SU-DHL-6 (cell line): ENCODE measurements around the gene SUPT4H1.
"Not testable (repeated sequence)": the region's sequence is repeated elsewhere in the genome, so short reads cannot be mapped to it uniquely, and the experiment has no call there.

Experiments used
- H2AFZ ChIP-seq: fragments of 200-600 bp; sonication (generic); 2 replicates; pipeline ENCODE4 v1.6.1; 2014; ENCODE audit warnings: low read depth, mild to moderate bottlenecking, moderate library complexity, mixed read lengths, antibody characterized with exemption, low read length; ENCODE audit not compliant: severe bottlenecking
- H3F3A ChIP-seq: fragments of 200-600 bp; shearing (Covaris generic); 2 replicates; pipeline ENCODE4 v1.6.0; 2016; ENCODE audit warnings: antibody characterized with exemption, mild to moderate bottlenecking; ENCODE audit not compliant: insufficient read depth
- H3K27ac ChIP-seq: fragments of 200-600 bp; sonication (generic); 2 replicates; pipeline ENCODE4 v1.5.1; 2016; ENCODE audit warnings: low read depth, mild to moderate bottlenecking, low read length, moderate library complexity, mixed read lengths
- H3K27me3 ChIP-seq: fragments of 200-600 bp; sonication (generic), shearing (Covaris generic); 2 replicates; pipeline ENCODE4 v1.6.0; 2014; ENCODE audit warnings: mild to moderate bottlenecking, low read length
- H3K36me3 ChIP-seq: fragments of 200-600 bp; sonication (generic); 2 replicates; pipeline ENCODE4 v1.6.1; 2014; ENCODE audit warnings: mild to moderate bottlenecking, low read length, mixed read lengths
- H3K4me2 ChIP-seq: fragments of 300-600, 200-600 bp; shearing (Covaris generic), sonication (generic); 2 replicates; pipeline ENCODE4 v1.6.0; 2014; ENCODE audit warnings: low read length, low read depth, mild to moderate bottlenecking; ENCODE audit not compliant: poor library complexity, severe bottlenecking
- H3K4me3 ChIP-seq: fragments of 200-600 bp; sonication (generic); 2 replicates; pipeline ENCODE4 v1.5.1; 2014; ENCODE audit warnings: antibody characterized with exemption, low read length, mild to moderate bottlenecking, mixed read lengths; ENCODE audit not compliant: insufficient read depth, poor library complexity, severe bottlenecking
- H3K79me2 ChIP-seq: fragments of 200-600 bp; sonication (generic); 2 replicates; pipeline ENCODE4 v1.6.1; 2014; ENCODE audit warnings: mild to moderate bottlenecking, low read length, moderate library complexity; ENCODE audit not compliant: insufficient read depth
- H3K9ac ChIP-seq: fragments of 200-600 bp; sonication (generic); 2 replicates; pipeline ENCODE4 v1.7.0; 2014; ENCODE audit warnings: mild to moderate bottlenecking, low read length
- H3K9me2 ChIP-seq: fragments of 200-600 bp; sonication (generic); replicated peaks from 2 replicates; pipeline ENCODE4 v1.6.1; 2014; ENCODE audit warnings: low read length; ENCODE audit not compliant: insufficient read depth
- H3K9me3 ChIP-seq: fragments of 200-600 bp; sonication (generic); 2 replicates; pipeline ENCODE4 v1.6.1; 2014; ENCODE audit warnings: low read length, mixed read lengths; ENCODE audit not compliant: insufficient read depth
- H4K20me1 ChIP-seq: fragments of 200-600 bp; sonication (generic); 2 replicates; pipeline ENCODE4 v1.6.1; 2014; ENCODE audit warnings: low read depth, mild to moderate bottlenecking, antibody characterized with exemption, low read length, moderate library complexity, mixed read lengths
- CTCF ChIP-seq: fragments of 200-600 bp; sonication (generic); IDR thresholded peaks from one replicate; pipeline ENCODE4 v1.5.1; 2017; ENCODE audit warnings: antibody characterized with exemption, mild to moderate bottlenecking, low read length, moderate library complexity; ENCODE audit not compliant: insufficient read depth, poor library complexity, severe bottlenecking
- EZH2phosphoT487 ChIP-seq: fragments of 200-600 bp; sonication (generic), shearing (Covaris generic); conservative IDR thresholded peaks from 2 replicates; pipeline ENCODE4 v1.6.1; 2018; ENCODE audit warnings: mild to moderate bottlenecking, antibody characterized with exemption, low read length, moderate library complexity, mixed read lengths

The SUPT4H1 gene

GRCh38 chr17:58343131-58343530, 8.9 kb downstream of the SUPT4H1 start:
- Histone ChIP-seq H2AFZ (no peak overlapping the region), H3K79me2 (peaks cover 58% of the 10 kb centered on the region), H3K9me3 (no peaks in the 10 kb centered on the region), H3K27me3 (no peaks in the 10 kb centered on the region), H3K4me2 (peak overlapping the region; percentile 99), H4K20me1 (no peaks in the 10 kb centered on the region), H3F3A (peaks cover 64% of the 10 kb centered on the region), H3K27ac (peak overlapping the region; percentile 97), H3K9ac (peak overlapping the region; percentile 87), H3K9me2 (no peaks in the 10 kb centered on the region), H3K4me3 (no peak overlapping the region), H3K36me3 (0 out of 2 replicates have a peak, but pooled peaks cover 4% of the 10 kb centered on the region)
- TF ChIP-seq CTCF (no peak), EZH2phosphoT487 (no peak)

- Histone ChIP-seq H3K36me3 (no peaks in the 10 kb centered on the region), H3K4me2 (peak overlapping the region; percentile 99), H3K9ac (peak overlapping the region; percentile 100), H3K4me3 (peak overlapping the region; percentile 6), H4K20me1 (no peaks in the 10 kb centered on the region), H3K79me2 (peaks cover 52% of the 10 kb centered on the region), H3K9me3 (no peaks in the 10 kb centered on the region), H3K27ac (peak overlapping the region; percentile 97), H3K9me2 (no peaks in the 10 kb centered on the region), H2AFZ (no peak overlapping the region), H3F3A (peaks cover 73% of the 10 kb centered on the region), H3K27me3 (no peaks in the 10 kb centered on the region)
- TF ChIP-seq EZH2phosphoT487: no peak
- no peak for TF ChIP-seq CTCF
These were observed 10.0 kb downstream of the SUPT4H1 start for GRCh38 chr17:58341861-58342475.

GRCh38 chr17:58341136-58341860, 10.7 kb downstream of the SUPT4H1 start:
- H4K20me1 ChIP-seq, H3K36me3 ChIP-seq, H3K9me3 ChIP-seq, H2AFZ ChIP-seq, H3K9me2 ChIP-seq, H3K27me3 ChIP-seq: not testable (repeated sequence)
- H3K9ac ChIP-seq: peak overlapping the region; percentile 100
- H3K79me2 ChIP-seq: peaks cover 52% of the 10 kb centered on the region
- peak overlapping the region; percentile 6 for H3K4me3 ChIP-seq
- H3K4me2 ChIP-seq: peak overlapping the region; percentile 99
- peaks cover 80% of the 10 kb centered on the region for H3F3A ChIP-seq
- peak overlapping the region; percentile 97 for H3K27ac ChIP-seq

- no peaks in the 10 kb centered on the region for H3K9me3 ChIP-seq
- no peaks in the 10 kb centered on the region for H3K27me3 ChIP-seq
- H3K9ac ChIP-seq: peak overlapping the region; percentile 100
- no peaks in the 10 kb centered on the region for H3K9me2 ChIP-seq
- peak overlapping the region; percentile 97 for H3K27ac ChIP-seq
- H2AFZ ChIP-seq: no peak overlapping the region
- H3F3A ChIP-seq: peaks cover 86% of the 10 kb centered on the region
- TF ChIP-seq CTCF: no peak
- TF ChIP-seq EZH2phosphoT487: no peak
- H3K79me2 ChIP-seq: peaks cover 45% of the 10 kb centered on the region
- H3K36me3 ChIP-seq: no peaks in the 10 kb centered on the region
- H3K4me2 ChIP-seq: peak overlapping the region; percentile 99
- no peaks in the 10 kb centered on the region for H4K20me1 ChIP-seq
- peak overlapping the region; percentile 41 for H3K4me3 ChIP-seq
These were observed 11.6 kb downstream of the SUPT4H1 start for GRCh38 chr17:58340405-58340876.
